GM19043 (cell line): ENCODE results near the gene FANCL.
"Not testable (repeated sequence)": the region's sequence is repeated elsewhere in the genome, so short reads cannot be mapped to it uniquely, and the experiment has no call there.

Experiments used
- ATAC-seq: cut with Tn5 transposase; IDR thresholded peaks from one replicate; pipeline ENCODE4 v1.9.1; 2021; ENCODE audit warnings: low read depth; ENCODE audit not compliant: unreplicated experiment

Gene FANCL

GRCh38 chr2:58155160-58155778 lies 85.9 kb downstream of the FANCL start:
- no peak for ATAC-seq

GRCh38 chr2:58146707-58147106 lies 94.4 kb downstream of the FANCL start:
- no peak for ATAC-seq

GRCh38 chr2:58145769-58146168 lies 95.4 kb downstream of the FANCL start:
- not testable (repeated sequence) for ATAC-seq

DNA sequence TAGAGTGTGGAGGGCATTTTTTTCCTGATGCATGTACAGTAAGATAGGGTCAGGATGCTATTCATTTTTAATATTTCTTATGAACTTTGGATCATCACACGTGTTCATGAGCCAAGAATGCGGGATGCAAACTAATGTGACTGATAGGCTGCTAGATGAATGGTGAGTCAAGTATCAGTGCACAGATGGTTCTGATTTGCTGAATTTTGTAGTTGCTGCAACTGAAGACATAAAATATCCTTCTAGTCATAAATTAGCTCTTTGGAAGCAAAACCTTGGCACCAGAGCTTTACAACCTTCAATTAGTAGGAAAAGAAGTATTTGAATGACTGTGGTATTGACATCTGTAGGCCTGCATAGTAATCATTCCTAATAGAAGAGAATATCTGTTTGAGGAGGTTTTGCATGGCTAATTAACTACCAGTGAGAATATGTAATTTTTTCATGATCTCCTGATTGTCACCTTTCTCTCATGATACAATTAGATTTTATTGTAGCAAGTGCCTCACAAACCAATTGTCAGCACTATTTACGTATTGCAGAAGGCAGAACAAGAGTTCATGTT lies 100.5 kb downstream of the FANCL start:
- ATAC-seq = no peak

GRCh38 chr2:58138396-58139030 lies 102.6 kb downstream of the FANCL start:
- no peak for ATAC-seq

DNA sequence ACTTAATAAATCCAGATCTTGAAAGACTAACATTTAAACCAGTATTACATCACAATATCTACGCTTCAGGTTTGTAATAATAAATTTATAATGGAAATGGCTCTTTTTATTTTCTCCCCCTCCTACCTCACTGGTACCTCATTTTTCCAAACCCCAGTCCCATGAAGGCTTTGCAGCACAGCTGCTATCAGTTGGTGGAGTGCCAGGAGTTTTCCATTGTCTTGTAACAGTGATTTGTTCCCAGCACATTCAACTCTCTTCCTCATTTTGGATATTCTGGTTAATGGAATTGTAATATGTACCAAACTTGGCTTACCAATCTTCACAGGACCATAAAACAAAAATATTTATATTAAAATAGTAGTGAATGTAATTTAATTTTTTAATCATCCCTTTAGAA lies 103.3 kb downstream of the FANCL start:
- ATAC-seq = no peak

DNA sequence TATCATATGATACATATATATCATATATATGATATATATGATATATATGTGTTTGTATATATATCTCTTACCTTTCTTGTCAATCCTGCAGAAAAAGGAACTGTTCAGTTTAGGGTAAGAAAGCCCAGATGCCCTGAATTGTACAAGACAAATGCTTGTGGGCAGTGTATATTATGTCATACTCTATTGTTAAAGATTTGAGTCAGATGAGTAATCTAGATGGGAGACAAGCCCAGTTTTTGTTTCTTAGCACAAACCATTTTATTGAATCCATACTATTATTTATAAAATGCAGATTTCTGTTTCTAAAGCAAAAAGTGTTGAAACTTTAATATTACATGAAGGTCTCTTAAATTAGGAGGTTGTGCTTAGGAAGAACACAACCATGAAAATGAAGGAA lies 103.9 kb downstream of the FANCL start:
- ATAC-seq = no peak

DNA sequence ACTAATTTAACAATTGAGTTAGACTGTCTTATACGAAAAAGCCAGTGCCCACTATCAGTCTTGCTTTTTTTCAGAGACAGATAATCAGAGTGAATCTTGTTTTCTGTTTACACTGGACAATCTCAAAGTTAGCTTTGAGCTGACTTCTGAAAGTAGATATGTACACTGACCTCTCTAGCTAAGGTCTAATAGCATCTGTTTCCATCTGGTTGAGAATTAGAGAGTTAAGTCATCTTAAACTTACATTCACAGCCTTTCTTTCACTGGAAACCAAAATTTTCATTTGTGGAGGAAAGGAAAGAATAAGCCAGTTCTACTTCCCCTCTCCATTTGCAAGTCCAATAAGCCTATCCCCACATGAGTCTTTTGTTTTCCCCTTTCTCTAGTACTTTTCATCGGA lies 105.3 kb downstream of the FANCL start:
- no peak for ATAC-seq

GRCh38 chr2:58133395-58133794 lies 107.7 kb downstream of the FANCL start:
- ATAC-seq = no peak

- ATAC-seq = no peak
Measured at GRCh38 chr2:58131191-58132011, 109.7 kb downstream of the FANCL start.

- no peak for ATAC-seq
Measured at GRCh38 chr2:58130238-58130637, 110.9 kb downstream of the FANCL start.

DNA sequence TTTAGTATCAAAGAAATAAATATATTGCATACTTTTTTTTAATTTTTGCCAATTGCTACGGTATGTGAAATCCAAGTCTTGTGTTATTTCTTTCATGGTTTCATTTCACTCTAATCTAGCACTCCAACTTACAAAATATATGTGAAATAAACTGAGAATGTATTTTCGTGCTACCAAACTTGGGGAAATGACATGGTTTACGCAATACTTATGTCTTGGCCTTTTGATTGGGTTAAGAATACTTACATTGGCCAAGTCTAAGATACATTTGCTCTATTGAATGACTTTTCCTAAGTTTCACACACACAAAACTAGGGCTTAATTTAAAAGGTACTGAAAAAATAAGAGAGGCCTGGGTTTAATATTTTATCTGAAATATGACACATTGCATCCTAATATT lies 114.0 kb downstream of the FANCL start:
- no peak for ATAC-seq

GRCh38 chr2:58122540-58122939 lies 118.6 kb downstream of the FANCL start:
- ATAC-seq = no peak

DNA sequence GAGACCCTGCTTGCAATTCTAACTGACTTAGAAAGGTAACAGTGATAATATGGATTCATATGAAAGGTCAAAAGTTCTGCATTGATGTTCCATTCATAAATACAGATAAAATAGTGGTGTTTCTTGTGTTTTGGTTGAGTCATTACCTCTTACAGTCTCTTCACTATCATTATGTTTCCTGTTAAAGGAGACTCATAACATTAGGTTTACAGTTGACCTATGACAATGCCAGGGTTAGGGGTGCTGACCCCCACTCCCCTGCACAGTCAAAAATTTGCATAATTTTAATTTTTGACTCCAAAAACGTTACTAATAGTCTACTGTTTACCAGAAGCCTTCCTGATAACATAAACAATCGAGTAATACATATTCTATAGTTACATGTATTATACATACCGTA lies 119.1 kb downstream of the FANCL start:
- no peak for ATAC-seq

DNA sequence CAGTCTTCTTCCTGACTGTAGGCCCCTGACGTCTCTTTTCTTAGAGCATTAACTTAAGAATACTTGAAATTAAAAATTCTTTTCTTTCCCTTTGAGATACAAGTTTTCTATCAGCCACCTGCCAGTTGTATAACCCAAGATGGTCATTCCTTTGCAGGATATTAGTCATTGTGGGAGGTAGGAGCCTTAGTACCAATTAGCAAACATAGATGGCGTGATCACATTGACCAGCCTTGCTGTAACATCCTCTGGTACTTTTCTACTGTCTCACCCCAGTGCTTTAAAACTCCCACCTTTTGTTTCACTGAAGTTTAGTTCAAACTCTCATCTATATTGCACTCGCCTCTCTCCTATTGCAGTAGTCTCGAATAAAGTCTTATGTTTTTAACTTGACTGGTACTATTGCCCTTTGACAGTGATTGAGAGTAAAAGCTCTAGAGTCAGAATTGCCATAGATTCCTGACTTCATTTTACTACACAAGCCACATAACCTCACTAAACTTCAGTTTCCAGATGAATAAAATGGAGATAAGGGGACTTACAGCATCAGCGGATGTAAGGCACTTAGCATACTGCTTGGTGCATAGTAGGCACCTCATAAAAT lies 120.4 kb downstream of the FANCL start:
- ATAC-seq = no peak

DNA sequence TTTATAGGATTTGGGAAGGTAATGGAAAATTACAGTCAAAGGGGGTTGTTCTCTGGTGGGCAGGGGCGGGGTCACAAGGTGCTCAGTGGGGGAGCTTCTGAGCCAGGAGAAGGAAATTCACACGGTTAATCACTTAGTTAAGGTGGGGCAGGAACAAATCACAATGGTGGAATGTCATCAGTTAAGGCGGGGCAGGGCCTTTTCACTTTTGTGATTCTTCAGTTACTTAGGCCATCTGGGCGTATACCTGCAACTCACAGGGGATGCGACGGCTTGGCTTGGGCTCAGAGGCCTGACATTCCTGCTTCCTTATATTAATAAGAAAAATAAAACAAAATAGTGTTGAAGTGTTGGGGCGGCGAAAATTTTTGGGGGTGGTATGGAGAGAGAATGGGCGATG lies 127.6 kb downstream of the FANCL start:
- ATAC-seq = not testable (repeated sequence)

DNA sequence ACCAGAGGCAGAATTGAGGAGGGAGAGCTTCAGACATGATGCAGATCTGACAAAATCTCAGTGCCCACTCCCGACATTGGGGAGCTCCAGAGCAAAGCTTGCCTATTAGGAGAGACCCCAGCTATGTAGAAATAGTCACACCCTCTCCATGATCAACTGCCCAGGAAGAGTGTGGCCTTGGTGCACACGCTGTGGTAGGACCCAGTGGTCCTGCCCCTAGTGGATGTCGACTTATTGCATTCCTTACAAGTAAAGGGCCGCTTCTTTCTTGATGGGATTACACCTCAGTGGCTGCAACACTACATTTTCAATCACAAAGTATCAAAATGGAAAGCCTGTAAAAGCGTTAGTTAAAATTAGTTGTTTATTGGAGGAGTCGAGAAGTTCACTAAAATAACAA lies 130.4 kb downstream of the FANCL start:
- ATAC-seq = no peak

DNA sequence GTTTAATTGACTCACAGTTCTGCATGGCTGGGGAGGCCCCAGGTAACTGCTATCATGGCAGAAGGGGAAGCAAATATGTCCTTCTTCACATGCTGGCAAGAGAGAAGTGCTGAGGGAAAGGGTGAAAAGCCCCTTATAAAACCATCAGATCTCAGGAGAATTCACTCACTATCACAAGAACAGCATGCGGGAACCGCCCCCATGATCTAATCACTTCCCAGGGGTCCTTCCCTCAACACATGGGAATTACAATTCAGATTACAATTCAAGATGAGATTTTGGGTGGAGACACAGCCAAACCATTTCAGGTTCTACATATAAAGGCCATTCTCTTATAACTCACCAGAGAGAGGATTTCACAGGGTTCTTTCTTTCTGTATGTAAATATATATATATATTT lies 131.6 kb downstream of the FANCL start:
- ATAC-seq = no peak
